Keratinocyte (primary cell): Measurements from ENCODE around the gene LRRC73. TPM values are rescaled to one million over a fixed set of nuclear protein-coding genes. Genes with fewer than 3 reads are reported as not detected.

Experiments used
- DNase-seq: peaks from one replicate; pipeline ENCODE4 v3.0.0-alpha.2; 2011; ENCODE audit warnings: low read depth, missing footprints, low spot score
- FAIRE-seq: peaks from 2 replicates; lab custom pipeline; 2011; peaks lifted over from hg19 to GRCh38; lab: Jason Lieb, UNC
- H2AFZ ChIP-seq: 2 replicates; pipeline ENCODE4 v1.6.0; 2012; ENCODE audit warnings: low read length, control low read depth, inconsistent platforms; ENCODE audit not compliant: control insufficient read depth
- H3K27ac ChIP-seq: 2 replicates; pipeline ENCODE4 v1.5.1; 2011; ENCODE audit warnings: low read length; ENCODE audit not compliant: control insufficient read depth, insufficient read depth
- H3K27me3 ChIP-seq: 3 replicates; pipeline ENCODE4 v1.6.0; 2011; ENCODE audit warnings: low read length; ENCODE audit not compliant: control insufficient read depth, insufficient read depth; ENCODE audit errors: extremely low read depth
- H3K36me3 ChIP-seq, 2 experiments: 2 replicates in 1 of 2; 3 replicates in 1 of 2; pipeline ENCODE4 v1.5.1; 2011; ENCODE audit warnings: low read length in 2 of 2, mild to moderate bottlenecking in 1 of 2; ENCODE audit not compliant: control insufficient read depth in 2 of 2, insufficient read depth in 2 of 2; ENCODE audit errors: extremely low read depth in 1 of 2
- H3K4me1 ChIP-seq: 3 replicates; pipeline ENCODE4 v1.5.1; 2011; ENCODE audit warnings: low read length; ENCODE audit not compliant: control insufficient read depth, insufficient read depth; ENCODE audit errors: extremely low read depth
- H3K4me2 ChIP-seq: 3 replicates; pipeline ENCODE4 v1.6.0; 2011; ENCODE audit warnings: low read depth, low read length; ENCODE audit not compliant: control insufficient read depth, insufficient read depth; ENCODE audit errors: extremely low read depth
- H3K4me3 ChIP-seq, 3 experiments: fragments of 200-600 bp in 1 of 3; sonication (generic) in 1 of 3; 2 replicates in 2 of 3; 3 replicates in 1 of 3; pipeline ENCODE4 v1.5.1; 2011 to 2016; ENCODE audit warnings: low read length in 3 of 3, mild to moderate bottlenecking in 3 of 3, control low read depth in 2 of 3, inconsistent platforms in 1 of 3, low read depth in 1 of 3, mixed read lengths in 1 of 3, mixed run types in 1 of 3, moderate library complexity in 1 of 3; ENCODE audit not compliant: control insufficient read depth in 2 of 3, insufficient read depth in 2 of 3; ENCODE audit errors: extremely low read depth in 1 of 3
- H3K79me2 ChIP-seq: 2 replicates; pipeline ENCODE4 v1.6.0; 2012; ENCODE audit warnings: low read length; ENCODE audit not compliant: control insufficient read depth, insufficient read depth
- H3K9ac ChIP-seq: 3 replicates; pipeline ENCODE4 v1.6.0; 2011; ENCODE audit warnings: low read length; ENCODE audit not compliant: control insufficient read depth, insufficient read depth; ENCODE audit errors: extremely low read depth
- H3K9me1 ChIP-seq: 3 replicates; pipeline ENCODE4 v1.6.0; 2011; ENCODE audit warnings: low read length; ENCODE audit not compliant: control insufficient read depth, insufficient read depth; ENCODE audit errors: extremely low read depth
- H3K9me3 ChIP-seq: 2 replicates; pipeline ENCODE4 v1.5.1; 2012; ENCODE audit warnings: low read depth, low read length; ENCODE audit not compliant: control insufficient read depth
- H4K20me1 ChIP-seq: 3 replicates; pipeline ENCODE4 v1.6.0; 2011; ENCODE audit warnings: low read length; ENCODE audit not compliant: control insufficient read depth, insufficient read depth; ENCODE audit errors: extremely low read depth
- CTCF ChIP-seq, 3 experiments: IDR thresholded peaks in 1 of 3; conservative IDR thresholded peaks in 1 of 3; optimal IDR thresholded peaks in 1 of 3; 2 replicates in 2 of 3; 3 replicates in 1 of 3; pipeline versions ENCODE3 to v1.5.1; 2011; ENCODE audit warnings: low read length in 3 of 3, mild to moderate bottlenecking in 3 of 3, moderate library complexity in 2 of 3, control low read depth in 1 of 3, inconsistent platforms in 1 of 3; ENCODE audit not compliant: insufficient read depth in 2 of 3; ENCODE audit errors: extremely low read depth in 1 of 3
- EZH2 ChIP-seq: IDR thresholded peaks from one replicate; pipeline ENCODE4 v1.6.1; 2012; ENCODE audit warnings: inconsistent platforms, mild to moderate bottlenecking, low read length, moderate library complexity
- dilution Hi-C: fragments of 300-500 bp; cut with MboI; formaldehyde crosslinking; loops from one replicate; pipeline ENCODE4 v1.7.0; 2020; ENCODE audit warnings: low sequenced_read_pairs; ENCODE audit not compliant: extremely low pct_ligation_motif_present
- polyA plus RNA-seq, 5 experiments: library from polyadenylated mRNA; depleted of rRNA in 3 of 5; stranded (reverse) in 3 of 5; stranded (forward) in 1 of 5; unstranded in 1 of 5; fragments of >200 nt; gene quantifications; 1 replicate in 1 of 5; 2 replicates in 3 of 5; 3 replicates in 1 of 5; pipeline versions ENCODE4 v1.2.1 to v1.2.3, GENCODE V29; 2011 to 2012; ENCODE audit warnings: missing spikeins in 2 of 5, low read depth in 1 of 5, low replicate concordance in 1 of 5

Gene LRRC73
- polyA plus RNA-seq, 1 donor (not counting 4 experiments of a cell fraction or from before 2014, with no cell fraction given), result 0.16 TPM

GRCh38 chr6:43506667-43507471 lies 3.3 kb downstream of the LRRC73 start:
- H3K27me3 ChIP-seq, result peaks cover 10% of the 10 kb centered on the region

GRCh38 chr6:43506171-43506570 lies 4.0 kb downstream of the LRRC73 start:
- FAIRE-seq (no peak), DNase-seq (no peak)
- H2AFZ ChIP-seq, result no peak overlapping the region
- no peaks in the 10 kb centered on the region for H3K9me1 ChIP-seq
- no peak for TF ChIP-seq EZH2
- TF ChIP-seq CTCF (optimal IDR thresholded peaks at IDR 0.05 in 1 of 3, IDR thresholded peaks at IDR 0.05 in 1 of 3, conservative IDR thresholded peaks at IDR 0.05 in 1 of 3; ENCODE audit: extremely low read depth in 1 of 3, insufficient read depth in 2 of 3, low read length in 3 of 3), result no peak
- dilution Hi-C loops, result no loop called here
- no peaks in the 10 kb centered on the region for H3K79me2 ChIP-seq
- no peak overlapping the region for H3K27ac ChIP-seq
- H3K27me3 ChIP-seq, result peaks cover 10% of the 10 kb centered on the region
- no peak overlapping the region for H3K9ac ChIP-seq
- H3K4me2 ChIP-seq, result no peak overlapping the region
- peaks cover 27 to 29% of the 10 kb centered on the region in 2 experiments for H3K36me3 ChIP-seq
- H3K4me3 ChIP-seq, result no peak overlapping the region
- no peaks in the 10 kb centered on the region for H4K20me1 ChIP-seq
- H3K4me1 ChIP-seq, result peaks cover 15% of the 10 kb centered on the region
- H3K9me3 ChIP-seq, result no peaks in the 10 kb centered on the region

More at GRCh38 chr6:43506667-43507471, 3.3 kb downstream of the LRRC73 start:
- Histone ChIP-seq H4K20me1 (no peaks in the 10 kb centered on the region), H3K79me2 (no peaks in the 10 kb centered on the region), H3K4me3 (no peak overlapping the region), H3K27ac (no peak overlapping the region), H2AFZ (no peak overlapping the region), H3K4me2 (no peak overlapping the region), H3K36me3 (peaks cover 29 to 32% of the 10 kb centered on the region in 2 experiments), H3K4me1 (peaks cover 15% of the 10 kb centered on the region), H3K9me3 (no peaks in the 10 kb centered on the region), H3K9ac (no peak overlapping the region), H3K9me1 (no peaks in the 10 kb centered on the region)
- no peak for TF ChIP-seq EZH2
- TF ChIP-seq CTCF (optimal IDR thresholded peaks at IDR 0.05 in 1 of 3, IDR thresholded peaks at IDR 0.05 in 1 of 3, conservative IDR thresholded peaks at IDR 0.05 in 1 of 3; ENCODE audit: extremely low read depth in 1 of 3, insufficient read depth in 2 of 3, low read length in 3 of 3), result peak in 2 of 3 experiments; percentile 92 to 96
- DNase-seq, result no peak
- peak; percentile 41 for FAIRE-seq
- dilution Hi-C loops, result no loop called here
